Measurements from ENCODE around the gene ZP2.

GRCh38 chr16:21214086-21214485, 2.7 kb upstream of the ZP2 start:
- TF ChIP-seq EZH2 (IDR thresholded peaks at IDR 0.05; ENCODE audit: low read depth): no peak
- TF ChIP-seq CTCF (conservative IDR thresholded peaks at IDR 0.05): no peak
